Esophagus muscularis mucosa (tissue), 3 donors: ENCODE measurements around the gene POP7.

Experiments
- CTCF ChIP-seq, 3 experiments: fragments of 200-600 bp in 2 of 3; fragments of 450-650 bp in 1 of 3; sonication (generic) in 2 of 3; IDR thresholded peaks; one replicate each; pipeline ENCODE4 v1.5.1; 2017 to 2019; ENCODE audit warnings: antibody characterized with exemption in 3 of 3, mild to moderate bottlenecking in 2 of 3, moderate library complexity in 1 of 3
- POLR2AphosphoS5 ChIP-seq, 2 donors: sonication (generic); formaldehyde crosslinking; IDR thresholded peaks; one replicate each; pipeline ENCODE4 v1.6.1; 2017; ENCODE audit warnings: antibody characterized with exemption in 2 of 2

GRCh38 chr7:100708395-100708794 lies 2.5 kb downstream of the POP7 start:
- TF ChIP-seq CTCF (IDR thresholded peaks at IDR 0.05) (no peak), POLR2AphosphoS5 (IDR thresholded peaks at IDR 0.05) (no peak)
